Thoracic aorta endothelial cell (primary cell): ENCODE measurements around the gene CHRNA10. TPM values are rescaled to one million over a fixed set of nuclear protein-coding genes. Genes with fewer than 3 reads are reported as not detected.

Experiments used
- small RNA-seq: library from RNA; depleted of rRNA; stranded (forward); fragments of <200 nt; gene quantifications from one replicate; pipeline ENCODE3, GENCODE V24; 2012
- total RNA-seq: library from RNA; depleted of rRNA; stranded (reverse); fragments of >200 nt; gene quantifications from 2 replicates; pipeline ENCODE4 v1.2.3, GENCODE V29; 2012

CHRNA10 gene, protein sequence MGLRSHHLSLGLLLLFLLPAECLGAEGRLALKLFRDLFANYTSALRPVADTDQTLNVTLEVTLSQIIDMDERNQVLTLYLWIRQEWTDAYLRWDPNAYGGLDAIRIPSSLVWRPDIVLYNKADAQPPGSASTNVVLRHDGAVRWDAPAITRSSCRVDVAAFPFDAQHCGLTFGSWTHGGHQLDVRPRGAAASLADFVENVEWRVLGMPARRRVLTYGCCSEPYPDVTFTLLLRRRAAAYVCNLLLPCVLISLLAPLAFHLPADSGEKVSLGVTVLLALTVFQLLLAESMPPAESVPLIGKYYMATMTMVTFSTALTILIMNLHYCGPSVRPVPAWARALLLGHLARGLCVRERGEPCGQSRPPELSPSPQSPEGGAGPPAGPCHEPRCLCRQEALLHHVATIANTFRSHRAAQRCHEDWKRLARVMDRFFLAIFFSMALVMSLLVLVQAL
- 0.72 and 1.1 TPM in 2 replicates for total RNA-seq

DNA sequence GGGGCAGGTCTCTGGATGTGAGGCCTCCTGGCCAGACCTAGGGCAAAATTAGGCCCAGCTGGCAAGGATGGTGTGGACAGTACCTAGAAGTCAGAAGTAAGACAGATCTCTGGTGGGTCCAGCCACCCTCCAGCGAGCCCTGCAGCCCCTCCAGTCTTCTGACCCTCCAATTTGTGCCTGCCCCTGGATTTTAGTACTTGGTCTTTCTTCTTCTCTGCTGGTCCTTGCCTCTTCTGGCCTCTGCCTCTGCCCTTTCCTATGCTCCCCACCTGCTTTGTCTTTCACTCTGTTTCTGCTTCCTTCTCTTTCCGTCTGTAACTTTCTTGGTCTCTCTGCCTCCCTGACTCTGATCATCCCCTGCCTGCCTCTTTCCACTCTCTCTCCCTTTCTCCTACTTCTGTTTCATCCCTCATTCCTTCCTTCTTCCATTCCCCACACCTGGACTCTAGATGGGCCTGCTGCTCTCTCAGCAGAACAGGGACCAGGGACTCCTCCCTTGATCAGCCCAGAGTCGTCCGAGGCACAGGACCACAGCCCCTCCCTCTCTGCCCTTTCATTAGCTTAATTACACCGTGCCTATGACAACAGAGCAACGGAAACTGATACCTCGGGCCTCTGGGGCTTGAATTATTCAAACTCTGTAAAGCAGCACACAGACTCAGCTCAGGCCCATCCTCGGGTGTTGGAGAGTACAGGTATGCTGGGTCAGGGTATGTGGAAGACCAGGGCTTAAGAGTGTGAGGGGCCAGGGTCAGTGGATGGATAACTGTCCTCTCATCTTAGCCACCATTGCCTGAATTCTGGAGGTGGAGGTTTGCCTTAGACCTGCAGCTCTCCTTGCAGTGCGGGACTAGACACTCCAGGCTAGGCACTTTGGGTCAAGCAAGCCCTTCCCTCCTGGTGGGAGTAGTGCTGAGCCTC, at the start of gene CHRNA10:
Gene CHRNA10, minus strand, starts transcription at position 51 of the 921 bp plus-strand sequence. CDS start 72 bp downstream, outside the sequence.

DNA sequence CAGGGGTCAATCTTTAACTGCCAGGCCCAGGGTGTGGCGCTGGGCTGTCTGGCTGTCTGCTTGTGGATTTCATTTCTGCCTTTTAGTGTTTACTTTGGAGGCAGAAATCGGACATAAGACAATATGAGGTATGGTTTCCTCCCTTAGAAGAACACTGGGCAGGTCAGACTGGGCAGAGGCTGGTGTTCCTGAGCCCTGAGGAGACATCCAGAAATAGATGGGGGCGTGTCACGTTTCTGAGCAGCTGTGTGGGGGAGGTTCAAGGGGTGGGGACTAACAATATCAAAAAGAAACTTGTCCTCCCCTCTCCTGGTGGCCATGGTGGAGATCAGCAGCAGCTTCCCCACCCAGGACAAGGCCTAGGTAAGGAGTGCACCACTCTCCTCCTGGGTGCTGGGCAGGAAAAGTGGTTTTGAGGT, 26.4 kb downstream of the CHRNA10 start, which contains the start of gene ART1:
Gene ART1, plus strand, starts transcription at position 312 of the 419 bp plus-strand sequence. CDS start 14,086 bp downstream, outside the sequence.

DNA sequence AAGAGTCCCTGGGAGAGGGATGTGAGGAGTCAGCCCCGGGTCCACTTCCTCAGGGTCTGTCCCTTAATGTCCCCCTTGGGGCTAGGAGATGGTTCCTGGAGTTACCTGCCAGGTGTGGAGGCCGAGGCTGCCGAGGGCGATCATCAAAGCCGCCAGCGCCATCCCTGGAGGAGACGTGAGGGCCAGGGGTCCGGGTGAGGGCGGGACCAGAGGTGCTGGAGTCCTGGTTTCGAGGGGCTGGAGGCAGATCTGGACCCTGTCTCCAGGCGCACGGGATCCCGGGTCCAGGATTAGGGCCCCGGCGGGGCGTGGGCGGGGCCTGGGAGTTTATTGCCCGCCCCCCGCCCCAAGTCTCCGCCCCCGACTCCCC, 29.5 kb downstream of the CHRNA10 start, which contains the start of gene ART5:
Gene ART5, minus strand, starts transcription at position 292 of the 370 bp plus-strand sequence. Its CDS starts 130 bp downstream, at position 162.

Small RNA genes within 50 kb of the gene (small RNA-seq; reads per million reads assigned to genes)
- gene RF00019 (not detected), gene RNU6-1143P (not detected)

Other genes with a start within 250 kb of the CHRNA10 start
- 0.07 TPM in 1 of 2 replicates, not detected in the other for gene ART5, start 29.4 kb downstream of the CHRNA10 start, total RNA-seq
- not detected in 2 replicates for gene ART1, start 26.3 kb downstream of the CHRNA10 start, total RNA-seq
- gene NUP98, start 126.2 kb upstream of the CHRNA10 start, total RNA-seq: 159 and 180 TPM in 2 replicates
- gene PGAP2, start 137.2 kb upstream of the CHRNA10 start, total RNA-seq: 9.7 and 12.3 TPM in 2 replicates
- gene RHOG, start 169.6 kb upstream of the CHRNA10 start, total RNA-seq: 17.3 and 23.0 TPM in 2 replicates
- gene STIM1, start 184.3 kb upstream of the CHRNA10 start, total RNA-seq: 27.4 and 28.5 TPM in 2 replicates